Non-pigmented ciliary epithelial cell (primary cell): ENCODE data around the gene AMDHD2.
"Not testable (repeated sequence)": the region's sequence is repeated elsewhere in the genome, so short reads cannot be mapped to it uniquely, and the experiment has no call there.

ENCODE experiments used
- DNase-seq: peaks from one replicate; pipeline ENCODE4 v3.0.0-alpha.2; 2010; ENCODE audit warnings: low read depth

AMDHD2 gene

DNA sequence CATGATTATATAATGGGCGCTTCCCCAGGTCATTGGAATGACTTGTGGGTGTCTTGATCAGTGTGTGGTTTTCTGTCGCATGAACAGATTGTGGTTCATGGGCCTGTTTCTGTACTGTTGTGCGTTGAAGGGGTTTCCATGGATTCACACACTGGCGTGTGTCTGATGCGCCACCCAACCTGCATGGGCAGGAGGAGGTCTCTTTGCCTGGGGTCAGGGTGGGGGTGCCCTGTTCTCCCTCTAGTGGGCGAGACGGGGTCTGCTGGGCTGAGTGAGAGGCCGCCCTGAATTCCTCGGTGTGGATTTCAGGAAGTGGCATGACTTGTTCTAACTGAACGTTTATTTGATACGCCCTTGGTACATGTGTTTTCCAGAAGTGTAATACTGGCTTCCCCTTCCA is 60.0 kb downstream of the AMDHD2 start:
- DNase-seq: not testable (repeated sequence)

DNA sequence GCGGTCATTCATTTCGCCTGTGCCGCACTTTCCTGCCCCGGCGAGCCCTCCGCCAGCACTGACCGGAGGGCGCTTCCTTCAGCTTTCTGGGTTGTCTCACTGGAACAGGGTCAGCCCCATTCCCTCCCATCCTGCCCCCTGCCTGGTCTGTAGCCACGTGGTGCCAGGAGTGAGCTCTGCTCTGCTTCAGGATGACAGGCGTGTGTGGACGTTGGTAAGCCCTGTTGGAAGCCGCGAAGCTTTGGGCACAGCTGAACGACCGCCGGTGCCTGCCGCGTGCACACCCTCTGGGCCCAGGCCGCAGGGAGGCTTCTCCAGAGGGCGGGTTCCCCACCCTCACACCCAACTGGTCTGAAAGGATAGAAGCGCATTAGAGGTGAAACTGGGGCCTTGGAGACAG is 60.6 kb downstream of the AMDHD2 start:
- DNase-seq: not testable (repeated sequence)
